Esophagus squamous epithelium (tissue), 4 donors: Measurements from ENCODE around the gene SGCD.

Source experiments
- POLR2A ChIP-seq, 4 donors: fragments of 450-650 bp; IDR thresholded peaks; one replicate each; pipeline ENCODE4 v1.6.1; 2017; ENCODE audit warnings: antibody characterized with exemption in 4 of 4, mild to moderate bottlenecking in 4 of 4, moderate library complexity in 3 of 4
- TF ChIP-seq, protein P1 (sequence below), 6 experiments: fragments of 450-650 bp in 4 of 6; fragments of 200-600 bp in 2 of 6; sonication (generic) in 2 of 6; IDR thresholded peaks; one replicate each; pipeline ENCODE4 v1.5.1; 2016 to 2019; ENCODE audit warnings: antibody characterized with exemption in 6 of 6, mild to moderate bottlenecking in 4 of 6, moderate library complexity in 4 of 6

DNA sequence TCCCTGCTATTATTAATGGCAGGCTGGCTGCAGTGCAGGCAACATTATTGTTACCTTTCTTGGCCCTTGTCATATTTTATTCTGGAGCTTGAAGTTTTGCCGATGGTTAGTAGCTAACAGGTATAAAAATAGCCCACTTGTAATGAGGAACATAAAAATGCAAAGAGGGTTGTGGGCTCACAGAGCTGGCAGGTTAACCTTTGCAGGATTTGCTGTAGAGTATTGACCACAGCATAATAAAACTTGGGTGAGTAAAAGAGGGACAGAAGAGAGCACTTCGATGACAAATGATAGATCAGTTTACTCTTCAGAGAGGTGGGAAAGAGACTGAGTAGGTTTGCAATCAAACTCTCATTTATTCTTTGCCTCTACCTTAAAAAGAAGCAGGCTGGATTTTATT is 49.7 kb upstream of the SGCD start:
- TF ChIP-seq, protein P1, sequence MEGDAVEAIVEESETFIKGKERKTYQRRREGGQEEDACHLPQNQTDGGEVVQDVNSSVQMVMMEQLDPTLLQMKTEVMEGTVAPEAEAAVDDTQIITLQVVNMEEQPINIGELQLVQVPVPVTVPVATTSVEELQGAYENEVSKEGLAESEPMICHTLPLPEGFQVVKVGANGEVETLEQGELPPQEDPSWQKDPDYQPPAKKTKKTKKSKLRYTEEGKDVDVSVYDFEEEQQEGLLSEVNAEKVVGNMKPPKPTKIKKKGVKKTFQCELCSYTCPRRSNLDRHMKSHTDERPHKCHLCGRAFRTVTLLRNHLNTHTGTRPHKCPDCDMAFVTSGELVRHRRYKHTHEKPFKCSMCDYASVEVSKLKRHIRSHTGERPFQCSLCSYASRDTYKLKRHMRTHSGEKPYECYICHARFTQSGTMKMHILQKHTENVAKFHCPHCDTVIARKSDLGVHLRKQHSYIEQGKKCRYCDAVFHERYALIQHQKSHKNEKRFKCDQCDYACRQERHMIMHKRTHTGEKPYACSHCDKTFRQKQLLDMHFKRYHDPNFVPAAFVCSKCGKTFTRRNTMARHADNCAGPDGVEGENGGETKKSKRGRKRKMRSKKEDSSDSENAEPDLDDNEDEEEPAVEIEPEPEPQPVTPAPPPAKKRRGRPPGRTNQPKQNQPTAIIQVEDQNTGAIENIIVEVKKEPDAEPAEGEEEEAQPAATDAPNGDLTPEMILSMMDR (IDR thresholded peaks at IDR 0.05): no peak
- no peak for TF ChIP-seq POLR2A (IDR thresholded peaks at IDR 0.05)
